Heart left ventricle (tissue), 16 donors: ENCODE measurements around the gene OR51B6. TPM values are rescaled to one million over a fixed set of nuclear protein-coding genes. Genes with fewer than 3 reads are reported as not detected.

Source experiments
- ATAC-seq, 4 donors: fragments of 200-7000 bp; cut with Tn5 transposase; one replicate each; pipeline ENCODE4 v1.9.1; 2020 to 2022; ENCODE audit warnings: moderate library complexity in 4 of 4, mild to moderate bottlenecking in 3 of 4, moderate number of reproducible peaks in 1 of 4
- DNase-seq, 5 donors: peaks; one replicate each; pipeline ENCODE4 v3.0.0-alpha.2; 2020
- H3K27ac ChIP-seq, 12 donors: fragments of 200-600 bp; sonication (generic) in 4 of 12; one replicate each; pipeline versions ENCODE4 v1.5.0 to v1.8.0; 2016 to 2022; ENCODE audit warnings: mild to moderate bottlenecking in 2 of 12
- H3K27me3 ChIP-seq, 9 donors: fragments of 200-600 bp; sonication (generic) in 2 of 9; one replicate each; pipeline versions ENCODE4 v1.5.1 to v1.8.0; 2016 to 2022; ENCODE audit warnings: mild to moderate bottlenecking in 3 of 9
- H3K36me3 ChIP-seq, 9 donors: fragments of 200-600 bp; sonication (generic) in 2 of 9; one replicate each; pipeline versions ENCODE4 v1.5.0 to v1.8.0; 2018 to 2022; ENCODE audit warnings: mild to moderate bottlenecking in 2 of 9
- H3K4me1 ChIP-seq, 12 donors: fragments of 200-600 bp; sonication (generic) in 4 of 12; one replicate each; pipeline versions ENCODE4 v1.5.0 to v1.8.0; 2016 to 2022; ENCODE audit warnings: mild to moderate bottlenecking in 3 of 12
- H3K4me3 ChIP-seq, 12 donors: fragments of 200-600 bp; sonication (generic) in 4 of 12; one replicate each; pipeline versions ENCODE4 v1.5.0 to v1.8.0; 2017 to 2022; ENCODE audit warnings: mild to moderate bottlenecking in 9 of 12, moderate library complexity in 4 of 12
- H3K9me3 ChIP-seq, 12 donors: fragments of 200-600 bp; sonication (generic) in 4 of 12; one replicate each; pipeline versions ENCODE4 v1.5.0 to v1.8.0; 2016 to 2022; ENCODE audit warnings: mild to moderate bottlenecking in 1 of 12
- POLR2A ChIP-seq, 2 donors: fragments of 450-650 bp; IDR thresholded peaks; one replicate each; pipeline ENCODE4 v1.6.1; 2017; ENCODE audit warnings: antibody characterized with exemption in 2 of 2, mild to moderate bottlenecking in 2 of 2, moderate library complexity in 2 of 2
- WGBS, 4 donors: extraction: QIAGEN DNeasy Blood & Tissue Kit in 2 of 4; methylation state at CpG; one replicate each; pipeline versions ENCODE4 v1.1.5 to v1.1.7; 2013 to 2018; 5-methylcytosine and 5-hydroxymethylcytosine counted together
- intact Hi-C, 10 donors: fragments of 100-400 bp; cut with DNase I; formaldehyde crosslinking; loops; one replicate each; pipeline versions ENCODE4 v1.11.1 to v1.14.2; 2022
- long read RNA-seq, 3 donors: library from polyadenylated mRNA; unstranded; transcript quantifications; one replicate each; pipeline ENCODE4 v2.0.0, GENCODE V29; 2020 to 2021
- polyA plus RNA-seq, 2 donors: library from polyadenylated mRNA; stranded (reverse); fragments of 200-250 nt; gene quantifications; one replicate each; pipeline ENCODE4 v1.2.3, GENCODE V29; 2013
- total RNA-seq, 9 donors: library from RNA; depleted of rRNA in 2 of 9; stranded (reverse); fragments of >200 nt in 2 of 9; fragmentation: NEBNext Ultra II Directional in 3 of 9; extraction: Animal tissue kit (Norgen Biotek cat#: 25700) in 3 of 9; gene quantifications; one replicate each; pipeline versions ENCODE4 v1.1.0 to v1.2.4, GENCODE V29; 2016 to 2023
- TF ChIP-seq, protein P1 (sequence below), 12 donors: fragments of 200-600 bp; sonication (generic) in 4 of 12; IDR thresholded peaks; one replicate each; pipeline versions ENCODE4 v1.5.0 to v1.8.0; 2018 to 2022; ENCODE audit warnings: antibody characterized with exemption in 12 of 12, mild to moderate bottlenecking in 5 of 12
- donor health status: ischemic (EF 13 %, LVEDD 7.1; RV severe dilation, severe dysfunction).
- donor health status: healthy with polysubstance abuse.
- donor health status: DM: no; HTN: yes; CAD: no.
- donor health status: DM: no; HTN: no; CAD: no.
- donor health status: ischemic (EF 25% LVEDD 6.9; RV normal size, moderate dysfunction).
- donor health status: ischemic (EF 25% LVEDD 5.7; RV mildly dilated, moderate dysfunction).
- donor health status: healthy.
- donor health status: DM: yes; HTN: yes; CAD: no.
- donor health status: ischemic (EF 35%, LVEDD 5.7; RV mildly dilated, moderate dysfunction).
- donor health status: nonischemic (EF 11% LVEDD 7.7; RV severe dilation, severe dysfunction).
- donor health status: DM: yes; HTN: yes; CAD: no.
- donor health status: PGD.
- donor health status: ischemic (EF 29% LVEDD 5.4; RV normal size, mild dysfunction).
- donor health status: nonischemic (EF 23%, LVEDD 6.1; RV moderate dilation, normal function).

OR51B6 gene, protein sequence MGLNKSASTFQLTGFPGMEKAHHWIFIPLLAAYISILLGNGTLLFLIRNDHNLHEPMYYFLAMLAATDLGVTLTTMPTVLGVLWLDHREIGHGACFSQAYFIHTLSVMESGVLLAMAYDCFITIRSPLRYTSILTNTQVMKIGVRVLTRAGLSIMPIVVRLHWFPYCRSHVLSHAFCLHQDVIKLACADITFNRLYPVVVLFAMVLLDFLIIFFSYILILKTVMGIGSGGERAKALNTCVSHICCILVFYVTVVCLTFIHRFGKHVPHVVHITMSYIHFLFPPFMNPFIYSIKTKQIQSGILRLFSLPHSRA
- not detected for total RNA-seq
- polyA plus RNA-seq: not detected
- long read RNA-seq, donor 1: 0 reads
- long read RNA-seq, donor 2: 0 reads
- long read RNA-seq, donor 3: 0 reads

DNA sequence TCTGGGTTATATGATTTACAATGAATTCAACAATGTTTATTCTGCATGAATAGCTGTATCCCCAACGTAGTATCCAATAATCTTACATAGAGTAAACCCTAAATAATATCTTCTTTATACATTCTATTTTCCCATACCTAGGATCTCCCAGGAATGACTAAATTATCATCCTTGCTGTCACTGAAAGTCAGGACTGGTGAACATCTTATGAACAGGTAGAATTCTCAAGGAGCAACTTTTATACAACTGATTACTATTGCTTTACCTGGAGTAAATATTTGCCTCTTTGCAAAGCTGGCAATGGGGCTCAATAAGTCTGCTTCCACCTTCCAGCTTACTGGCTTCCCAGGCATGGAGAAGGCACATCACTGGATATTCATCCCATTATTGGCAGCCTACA, at the start of gene OR51B6:
Gene OR51B6 (plus strand): TSS at position 301 of the 400 bp plus-strand sequence. CDS start 0 bp downstream, at position 301.
- TF ChIP-seq POLR2A (IDR thresholded peaks at IDR 0.05): no peak
- TF ChIP-seq, protein P1, sequence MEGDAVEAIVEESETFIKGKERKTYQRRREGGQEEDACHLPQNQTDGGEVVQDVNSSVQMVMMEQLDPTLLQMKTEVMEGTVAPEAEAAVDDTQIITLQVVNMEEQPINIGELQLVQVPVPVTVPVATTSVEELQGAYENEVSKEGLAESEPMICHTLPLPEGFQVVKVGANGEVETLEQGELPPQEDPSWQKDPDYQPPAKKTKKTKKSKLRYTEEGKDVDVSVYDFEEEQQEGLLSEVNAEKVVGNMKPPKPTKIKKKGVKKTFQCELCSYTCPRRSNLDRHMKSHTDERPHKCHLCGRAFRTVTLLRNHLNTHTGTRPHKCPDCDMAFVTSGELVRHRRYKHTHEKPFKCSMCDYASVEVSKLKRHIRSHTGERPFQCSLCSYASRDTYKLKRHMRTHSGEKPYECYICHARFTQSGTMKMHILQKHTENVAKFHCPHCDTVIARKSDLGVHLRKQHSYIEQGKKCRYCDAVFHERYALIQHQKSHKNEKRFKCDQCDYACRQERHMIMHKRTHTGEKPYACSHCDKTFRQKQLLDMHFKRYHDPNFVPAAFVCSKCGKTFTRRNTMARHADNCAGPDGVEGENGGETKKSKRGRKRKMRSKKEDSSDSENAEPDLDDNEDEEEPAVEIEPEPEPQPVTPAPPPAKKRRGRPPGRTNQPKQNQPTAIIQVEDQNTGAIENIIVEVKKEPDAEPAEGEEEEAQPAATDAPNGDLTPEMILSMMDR (IDR thresholded peaks at IDR 0.05): no peak
- intact Hi-C loops: no loop called here
- no peaks in the 10 kb centered on the region for H3K4me1 ChIP-seq
- no peak within 1 kb of the TSS for H3K4me3 ChIP-seq
- no peaks in the 10 kb centered on the region for H3K36me3 ChIP-seq
- no peak for DNase-seq
- H3K27ac ChIP-seq: no peak within 1 kb of the TSS
- no peaks in the 10 kb centered on the region for H3K9me3 ChIP-seq
- 63 to 72% (median 63%) methylated on average over 1 of the region's 1 CpG for WGBS, 4 donors
- ATAC-seq: no peak
- no peaks in the 10 kb centered on the region for H3K27me3 ChIP-seq

DNA sequence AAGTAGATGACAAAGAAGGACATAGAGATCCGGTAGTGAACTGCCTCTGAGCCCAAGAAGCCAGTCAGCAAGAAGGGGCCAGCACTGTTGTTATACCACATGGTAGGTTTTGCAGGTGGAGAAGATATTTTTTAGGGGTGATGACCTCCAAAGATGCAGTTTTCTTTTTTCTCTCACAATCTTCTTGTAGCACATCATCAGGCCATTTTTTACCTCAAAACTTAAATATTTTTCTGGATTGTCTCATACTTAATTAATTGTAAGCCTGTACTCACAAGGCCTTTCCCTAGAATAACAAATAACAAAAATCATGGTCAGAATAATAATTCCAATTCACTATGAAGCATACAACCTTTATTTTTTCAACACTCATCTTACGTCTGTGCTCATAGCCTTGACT, 49.5 kb upstream of the OR51B6 start, which contains the start of gene OR51B4:
Gene OR51B4 (minus strand): TSS at position 101 of the 400 bp plus-strand sequence. CDS start 0 bp downstream, at position 101.
- Histone ChIP-seq H3K36me3 (no peaks in the 10 kb centered on the region), H3K4me3 (no peak within 1 kb of the TSS), H3K27ac (no peak within 1 kb of the TSS), H3K27me3 (no peaks in the 10 kb centered on the region), H3K4me1 (no peaks in the 10 kb centered on the region), H3K9me3 (no peaks in the 10 kb centered on the region)
- DNase-seq (no peak), ATAC-seq (no peak)
- intact Hi-C loops: no loop called here
- TF ChIP-seq, protein P1 (IDR thresholded peaks at IDR 0.05): no peak
- no peak for TF ChIP-seq POLR2A (IDR thresholded peaks at IDR 0.05)
- 89 to 93% (median 90%) methylated on average over 2 of the region's 2 CpGs for WGBS, 4 donors

DNA sequence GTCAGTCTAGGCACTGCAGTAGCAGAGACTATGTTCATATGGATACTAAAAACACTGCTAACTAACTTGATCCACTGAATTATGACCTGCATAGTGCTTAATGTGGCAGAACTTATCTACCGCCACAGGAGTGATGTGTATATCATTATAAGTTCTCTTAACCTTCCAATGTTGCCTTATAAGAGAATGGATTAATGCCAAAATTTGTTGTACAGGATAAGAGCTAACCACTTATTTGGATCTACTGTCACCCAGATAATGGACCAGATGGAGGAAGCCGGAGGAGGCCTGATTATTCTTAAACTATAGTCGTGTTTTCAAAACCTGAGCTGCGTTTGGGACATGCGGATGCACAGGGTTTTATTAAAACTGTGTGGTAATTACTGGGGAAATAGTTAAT, 47.7 kb upstream of the OR51B6 start:
- no peak overlapping the region for H3K4me3 ChIP-seq
- intact Hi-C loops: no loop called here
- DNase-seq: no peak
- no peaks in the 10 kb centered on the region for H3K9me3 ChIP-seq
- H3K4me1 ChIP-seq: no peaks in the 10 kb centered on the region
- no peak overlapping the region for H3K27ac ChIP-seq
- H3K27me3 ChIP-seq: no peaks in the 10 kb centered on the region
- 55 to 71% (median 63%) methylated on average over 5 of the region's 5 CpGs for WGBS, 4 donors
- no peaks in the 10 kb centered on the region for H3K36me3 ChIP-seq
- no peak for ATAC-seq
- no peak for TF ChIP-seq POLR2A (IDR thresholded peaks at IDR 0.05)
- TF ChIP-seq, protein P1 (IDR thresholded peaks at IDR 0.05): no peak

DNA sequence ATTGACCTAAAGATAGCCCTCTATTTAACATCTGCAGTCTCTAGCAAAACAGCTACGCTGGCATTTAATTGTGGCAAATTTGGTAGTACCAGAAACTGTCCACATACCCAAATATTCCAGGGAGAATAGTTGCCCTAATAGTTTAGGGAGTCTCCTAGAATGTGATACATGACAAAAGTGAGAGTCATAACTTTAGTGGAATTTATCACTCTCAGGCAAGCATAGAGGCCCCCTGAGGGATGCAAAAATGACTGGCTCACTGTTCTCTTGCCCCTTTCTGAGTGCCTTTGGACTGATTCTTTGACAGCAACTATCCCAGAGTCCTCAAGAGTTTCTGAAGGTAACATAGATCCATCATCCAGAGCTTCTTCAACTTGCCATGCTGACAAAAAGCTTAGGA, 47.3 kb upstream of the OR51B6 start:
- no peaks in the 10 kb centered on the region for H3K36me3 ChIP-seq
- WGBS, 4 donors: 53 to 94% (median 90%) methylated on average over 1 of the region's 1 CpG
- no peak overlapping the region for H3K4me3 ChIP-seq
- H3K27ac ChIP-seq: no peak overlapping the region
- DNase-seq (no peak), ATAC-seq (no peak)
- intact Hi-C loops: no loop called here
- no peaks in the 10 kb centered on the region for H3K9me3 ChIP-seq
- H3K4me1 ChIP-seq: no peaks in the 10 kb centered on the region
- TF ChIP-seq, protein P1 (IDR thresholded peaks at IDR 0.05): no peak
- no peak for TF ChIP-seq POLR2A (IDR thresholded peaks at IDR 0.05)
- H3K27me3 ChIP-seq: no peaks in the 10 kb centered on the region
